Ascending aorta (tissue), 2 donors: Measurements from ENCODE around the gene ZNF711. TPM values are rescaled to one million over a fixed set of nuclear protein-coding genes. Genes with fewer than 3 reads are reported as not detected.
A peak's percentile ranks its signal among the peaks of the same experiment; 100 is the strongest.

ENCODE experiments used
- DNase-seq, 2 donors: peaks; one replicate each; pipeline ENCODE4 v3.0.0-alpha.2; 2019; ENCODE audit warnings: low spot score in 2 of 2
- H3K27ac ChIP-seq, 2 donors: fragments of 200-600 bp; sonication (generic); one replicate each; pipeline ENCODE4 v1.5.1; 2016 to 2017; ENCODE audit warnings: mild to moderate bottlenecking in 1 of 2
- H3K27me3 ChIP-seq: fragments of 200-600 bp; sonication (generic); one replicate; pipeline ENCODE4 v1.5.1; 2017
- H3K36me3 ChIP-seq, 2 donors: fragments of 200-600 bp; sonication (generic); one replicate each; pipeline ENCODE4 v1.5.1; 2016
- H3K4me1 ChIP-seq, 2 donors: fragments of 200-600 bp; sonication (generic); one replicate each; pipeline ENCODE4 v1.5.1; 2016 to 2017; ENCODE audit warnings: mild to moderate bottlenecking in 1 of 2
- H3K4me3 ChIP-seq, 2 donors: fragments of 200-600 bp; sonication (generic); one replicate each; pipeline ENCODE4 v1.5.1; 2016 to 2017; ENCODE audit warnings: mild to moderate bottlenecking in 1 of 2
- H3K9me3 ChIP-seq, 2 donors: fragments of 200-600 bp; sonication (generic); one replicate each; pipeline ENCODE4 v1.5.1; 2016
- intact Hi-C: fragments of 100-400 bp; cut with DNase I; formaldehyde crosslinking; loops from one replicate; pipeline ENCODE4 v1.15.1; 2023
- total RNA-seq: library from RNA; depleted of rRNA; stranded (reverse); fragments of >200 nt; gene quantifications from one replicate; pipeline ENCODE4 v1.1.0, GENCODE V29; 2016
- TF ChIP-seq, protein P1 (sequence below), 3 experiments: fragments of 200-600 bp in 2 of 3; fragments of 450-650 bp in 1 of 3; sonication (generic) in 2 of 3; IDR thresholded peaks; one replicate each; pipeline ENCODE4 v1.5.1; 2016 to 2019; ENCODE audit warnings: antibody characterized with exemption in 3 of 3, mild to moderate bottlenecking in 1 of 3, moderate library complexity in 1 of 3

ZNF711 gene
- total RNA-seq: 1.2 TPM

DNA sequence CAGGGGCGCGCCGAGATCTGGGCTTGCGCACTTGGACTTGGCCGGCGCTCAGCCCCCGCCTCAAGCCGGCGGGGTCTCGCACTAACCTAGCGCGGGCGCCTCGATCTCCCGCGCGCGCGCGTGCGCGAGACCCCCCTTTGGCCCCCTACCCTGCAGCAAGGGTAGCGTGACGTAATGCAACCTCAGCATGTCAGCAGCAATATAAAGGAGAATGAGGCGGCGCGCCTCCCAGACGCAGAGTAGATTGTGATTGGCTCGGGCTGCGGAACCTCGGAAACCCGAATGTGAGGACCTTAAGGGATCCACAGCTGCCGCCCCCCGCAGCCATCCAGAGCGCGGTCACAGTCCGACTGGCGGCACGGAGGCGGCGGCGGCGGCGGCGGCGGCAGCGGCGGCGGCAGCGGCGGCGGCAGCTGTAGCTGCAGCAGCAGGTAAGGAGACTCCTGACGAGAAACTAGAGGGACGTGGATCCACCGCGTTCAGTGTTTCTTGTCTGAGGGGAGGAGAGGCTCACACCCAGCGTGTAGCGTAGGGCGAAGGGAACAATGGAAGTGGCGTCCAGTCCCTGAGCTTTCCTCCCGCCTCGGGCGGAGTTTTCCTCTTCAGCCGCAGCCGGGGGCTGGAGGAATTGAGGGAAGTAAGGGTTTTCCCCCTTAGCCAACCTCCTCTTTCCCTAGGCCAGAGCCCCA is at the start of gene ZNF711, which contains the start of gene SATL1:
Gene ZNF711, plus strand, starts transcription at position 231 of the 689 bp plus-strand sequence. CDS start 3,582 bp downstream, outside the sequence.
Gene SATL1, minus strand, starts transcription at position 19 of the 689 bp plus-strand sequence. CDS start 134,811 bp downstream, outside the sequence.
- TF ChIP-seq, protein P1, sequence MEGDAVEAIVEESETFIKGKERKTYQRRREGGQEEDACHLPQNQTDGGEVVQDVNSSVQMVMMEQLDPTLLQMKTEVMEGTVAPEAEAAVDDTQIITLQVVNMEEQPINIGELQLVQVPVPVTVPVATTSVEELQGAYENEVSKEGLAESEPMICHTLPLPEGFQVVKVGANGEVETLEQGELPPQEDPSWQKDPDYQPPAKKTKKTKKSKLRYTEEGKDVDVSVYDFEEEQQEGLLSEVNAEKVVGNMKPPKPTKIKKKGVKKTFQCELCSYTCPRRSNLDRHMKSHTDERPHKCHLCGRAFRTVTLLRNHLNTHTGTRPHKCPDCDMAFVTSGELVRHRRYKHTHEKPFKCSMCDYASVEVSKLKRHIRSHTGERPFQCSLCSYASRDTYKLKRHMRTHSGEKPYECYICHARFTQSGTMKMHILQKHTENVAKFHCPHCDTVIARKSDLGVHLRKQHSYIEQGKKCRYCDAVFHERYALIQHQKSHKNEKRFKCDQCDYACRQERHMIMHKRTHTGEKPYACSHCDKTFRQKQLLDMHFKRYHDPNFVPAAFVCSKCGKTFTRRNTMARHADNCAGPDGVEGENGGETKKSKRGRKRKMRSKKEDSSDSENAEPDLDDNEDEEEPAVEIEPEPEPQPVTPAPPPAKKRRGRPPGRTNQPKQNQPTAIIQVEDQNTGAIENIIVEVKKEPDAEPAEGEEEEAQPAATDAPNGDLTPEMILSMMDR (IDR thresholded peaks at IDR 0.05): no peak
- peak within 1 kb of the TSS; percentile 8 to 41 for H3K27ac ChIP-seq
- peak within 1 kb of the TSS; percentile 50 to 72 for H3K4me3 ChIP-seq
- H3K27me3 ChIP-seq: no peaks in the 10 kb centered on the region
- peaks cover 0 to 4% of the 10 kb centered on the region in 2 donors for H3K4me1 ChIP-seq
- no peaks in the 10 kb centered on the region for H3K9me3 ChIP-seq
- no peaks in the 10 kb centered on the region for H3K36me3 ChIP-seq
- DNase-seq: peak in 1 of 2 donors; percentile 68
- intact Hi-C loops: no loop called here

DNA sequence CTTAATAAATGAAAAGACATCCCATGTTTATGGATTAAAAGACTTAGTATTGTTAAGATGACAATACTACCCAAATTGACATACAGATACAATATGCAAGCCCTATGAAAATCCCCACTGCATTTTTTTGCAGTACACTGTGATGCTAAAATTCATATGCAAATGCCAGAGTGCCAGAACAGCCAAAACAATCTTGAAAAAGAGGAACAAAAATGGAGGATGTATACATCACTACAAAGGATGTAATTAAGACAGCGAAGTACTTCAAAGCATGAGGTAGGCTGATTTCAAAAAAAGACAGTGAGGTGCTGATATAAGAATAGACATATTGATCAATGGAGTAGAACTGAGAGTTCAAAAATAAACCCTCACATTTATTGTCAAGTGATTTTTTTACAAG is 47.5 kb upstream of the ZNF711 start:
- H3K36me3 ChIP-seq: no peaks in the 10 kb centered on the region
- DNase-seq: no peak
- no peaks in the 10 kb centered on the region for H3K9me3 ChIP-seq
- no peaks in the 10 kb centered on the region for H3K4me1 ChIP-seq
- H3K4me3 ChIP-seq: no peak overlapping the region
- intact Hi-C loops: no loop called here
- H3K27me3 ChIP-seq: no peaks in the 10 kb centered on the region
- TF ChIP-seq, protein P1 (IDR thresholded peaks at IDR 0.05): no peak
- no peak overlapping the region for H3K27ac ChIP-seq

DNA sequence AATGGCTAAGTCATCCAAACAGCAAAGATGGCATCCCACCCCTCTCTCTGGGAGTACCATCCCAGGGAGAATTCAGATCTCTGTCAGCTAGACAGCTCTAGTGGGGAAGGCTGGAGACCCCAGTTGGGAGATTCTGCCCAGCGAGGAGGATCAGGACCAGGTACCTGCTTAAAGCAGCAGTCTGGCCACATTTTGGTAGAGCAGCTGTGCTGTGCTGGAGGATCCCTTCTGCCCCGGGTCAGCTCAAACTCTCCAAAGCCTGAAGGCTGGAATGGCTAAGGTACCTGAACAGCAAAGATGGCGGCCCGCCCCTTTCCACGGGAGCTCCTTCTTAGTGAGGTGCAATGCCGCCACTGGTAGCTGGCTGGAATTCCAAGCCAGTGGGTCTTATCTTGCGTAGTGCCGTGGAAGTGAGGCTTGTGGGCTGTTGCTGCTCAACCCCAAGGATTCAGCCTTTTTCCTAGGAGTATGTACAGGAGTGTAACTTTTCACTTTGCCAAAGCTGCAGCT is 40.3 kb upstream of the ZNF711 start:
- TF ChIP-seq, protein P1 (IDR thresholded peaks at IDR 0.05): no peak
- H3K27ac ChIP-seq: no peak overlapping the region
- no peaks in the 10 kb centered on the region for H3K27me3 ChIP-seq
- intact Hi-C loops: no loop called here
- H3K4me1 ChIP-seq: no peaks in the 10 kb centered on the region
- H3K4me3 ChIP-seq: no peak overlapping the region
- no peaks in the 10 kb centered on the region for H3K36me3 ChIP-seq
- H3K9me3 ChIP-seq: no peaks in the 10 kb centered on the region
- no peak for DNase-seq

DNA sequence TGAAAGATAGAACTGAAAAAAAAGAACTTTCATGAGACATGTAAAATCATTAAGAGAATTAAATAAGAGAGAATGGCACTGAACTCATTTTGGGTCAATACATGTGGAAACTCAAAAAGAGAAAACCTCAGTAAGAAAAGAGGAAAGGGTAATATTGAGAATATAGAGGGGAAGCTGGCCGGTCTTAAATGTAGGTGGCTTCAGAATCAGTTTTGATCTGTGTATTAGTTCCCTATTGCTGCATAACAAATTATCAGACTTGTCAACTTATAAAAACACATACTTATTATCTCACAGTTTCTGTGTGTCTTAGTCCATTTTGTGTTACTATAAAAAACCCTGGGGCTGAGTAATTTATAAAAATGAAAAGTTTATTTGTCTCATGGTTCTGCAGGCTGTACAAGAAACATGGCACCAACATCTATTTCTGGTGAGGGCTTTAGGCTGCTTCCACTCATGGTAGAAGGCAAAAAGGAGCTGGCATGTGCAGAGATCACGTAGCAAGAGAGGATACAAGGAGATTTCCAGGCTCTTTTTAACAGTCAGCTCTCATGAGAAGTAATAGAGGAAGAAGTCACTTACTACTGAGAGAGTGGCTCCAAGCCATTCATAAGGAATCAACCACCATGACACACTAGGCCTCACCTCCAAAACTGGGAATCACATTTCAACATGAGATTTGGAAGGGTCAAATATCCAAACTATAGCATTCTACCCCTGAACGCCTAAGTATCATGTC is 29.8 kb upstream of the ZNF711 start:
- Histone ChIP-seq H3K4me3 (no peak overlapping the region), H3K27ac (no peak overlapping the region), H3K9me3 (no peaks in the 10 kb centered on the region), H3K36me3 (no peaks in the 10 kb centered on the region), H3K4me1 (no peaks in the 10 kb centered on the region), H3K27me3 (no peaks in the 10 kb centered on the region)
- no peak for DNase-seq
- intact Hi-C loops: no loop called here
- TF ChIP-seq, protein P1 (IDR thresholded peaks at IDR 0.05): no peak

DNA sequence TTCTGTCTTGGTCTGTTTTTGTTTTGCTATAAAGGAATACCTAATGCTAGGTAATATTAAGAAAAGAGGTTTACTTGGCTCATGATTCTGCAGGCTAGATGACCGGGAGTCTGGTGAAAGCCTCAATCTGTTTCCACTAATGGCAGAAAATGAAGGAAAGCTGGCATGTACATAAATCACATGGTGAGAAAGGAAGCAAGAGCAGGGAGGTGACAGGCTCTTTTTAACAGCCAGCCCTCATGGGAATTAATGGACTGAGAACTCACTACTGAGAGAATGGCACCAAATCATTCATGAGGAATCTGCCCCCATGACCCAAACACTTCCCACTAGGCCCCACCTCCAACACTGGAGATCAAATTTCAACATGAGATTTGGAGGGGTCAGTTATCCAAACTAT is 27.8 kb upstream of the ZNF711 start:
- TF ChIP-seq, protein P1 (IDR thresholded peaks at IDR 0.05): no peak
- intact Hi-C loops: no loop called here

More for the DNA sequence above, 27.8 kb upstream of the ZNF711 start:
- H3K27ac ChIP-seq: no peak overlapping the region
- H3K27me3 ChIP-seq: no peaks in the 10 kb centered on the region
- H3K36me3 ChIP-seq: no peaks in the 10 kb centered on the region
- DNase-seq: no peak
- no peak overlapping the region for H3K4me3 ChIP-seq
- H3K9me3 ChIP-seq: no peaks in the 10 kb centered on the region
- H3K4me1 ChIP-seq: no peaks in the 10 kb centered on the region
